K562 (cell line): ENCODE results near the gene SLCO3A1. TPM values are rescaled to one million over a fixed set of nuclear protein-coding genes. Genes with fewer than 3 reads are reported as not detected.

Source experiments
- ATAC-seq: fragments of 200-7000 bp; cut with Tn5 transposase; 3 replicates; pipeline ENCODE4 v1.9.1; 2020; ENCODE audit warnings: moderate library complexity
- BruUV-seq: library from RNA; stranded (reverse); fragments of 400-500 nt; replicated peaks from 2 replicates; lab custom pipeline; 2021; lab: Mats Ljungman, UMichigan
- CTCF ChIA-PET: fragments of 300-600 bp; formaldehyde crosslinking; extraction: SDS; loops from one replicate; lab custom pipeline; 2021; ENCODE audit warnings: low intra/inter-chr PET ratio; lab: Yijun Ruan, JAX
- POLR2A ChIA-PET: fragments of 300-600, 350-650 bp; sonication (Branson Sonifier 250); formaldehyde crosslinking; extraction: SDS; loops from one replicate; lab custom pipeline; 2021; ENCODE audit warnings: antibody characterized with exemption, inconsistent platforms; lab: Yijun Ruan, JAX
- DNase-seq, 4 experiments: peaks; one replicate each; pipeline versions ENCODE4 v3.0.0 to v3.0.0-alpha.2; 2011 to 2018; ENCODE audit warnings: low spot score in 3 of 4, mixed read lengths in 3 of 4; ENCODE audit errors: extremely low read depth in 1 of 4
- FAIRE-seq: peaks from 2 replicates; lab custom pipeline; 2011; peaks lifted over from hg19 to GRCh38; lab: Jason Lieb, UNC
- H2AFZ ChIP-seq: 2 replicates; pipeline ENCODE4 v1.6.0; 2011; ENCODE audit warnings: low read depth, low read length, control low read depth, inconsistent platforms
- H3K27ac ChIP-seq: fragments of 200-600 bp; 3 replicates; pipeline ENCODE4 v1.8.0; 2011; ENCODE audit warnings: low read depth, mild to moderate bottlenecking, control low read depth, inconsistent platforms, low read length, moderate library complexity, mixed read lengths; ENCODE audit errors: extremely low read depth
- H3K27me3 ChIP-seq, 2 experiments: fragments of 300-600 bp in 1 of 2; 2 replicates in 1 of 2; 3 replicates in 1 of 2; pipeline versions ENCODE4 v1.6.0 to v1.8.0; 2011; ENCODE audit warnings: inconsistent platforms in 2 of 2, low read length in 2 of 2, mild to moderate bottlenecking in 1 of 2, mixed read lengths in 1 of 2, moderate library complexity in 1 of 2; ENCODE audit not compliant: control insufficient read depth in 2 of 2, insufficient read depth in 2 of 2
- H3K36me3 ChIP-seq: fragments of 300-600 bp; 3 replicates; pipeline ENCODE4 v1.8.0; 2011; ENCODE audit warnings: mild to moderate bottlenecking, low read length, inconsistent platforms; ENCODE audit not compliant: control insufficient read depth, insufficient read depth
- H3K4me1 ChIP-seq, 2 experiments: fragments of 200-600 bp in 1 of 2; replicated peaks in 1 of 2; 2 replicates in 1 of 2; 3 replicates in 1 of 2; pipeline versions ENCODE4 v1.5.1 to v1.8.0; 2011; ENCODE audit warnings: inconsistent platforms in 2 of 2, low read length in 2 of 2, mild to moderate bottlenecking in 1 of 2, mixed read lengths in 1 of 2, moderate library complexity in 1 of 2; ENCODE audit not compliant: control insufficient read depth in 2 of 2, insufficient read depth in 2 of 2
- H3K4me2 ChIP-seq: 2 replicates; pipeline ENCODE4 v1.6.1; 2011; ENCODE audit warnings: low read length, control low read depth, inconsistent platforms, mixed read lengths; ENCODE audit not compliant: insufficient read depth
- H3K4me3 ChIP-seq: fragments of 200-600 bp; sonication (generic), shearing (Covaris generic); 2 replicates; pipeline ENCODE4 v1.5.1; 2016; ENCODE audit warnings: control low read depth, inconsistent platforms
- H3K79me2 ChIP-seq: fragments of 200-600 bp; 3 replicates; pipeline ENCODE4 v1.8.0; 2011; ENCODE audit warnings: low read length, inconsistent platforms; ENCODE audit not compliant: control insufficient read depth, insufficient read depth
- H3K9ac ChIP-seq, 2 experiments: 2 replicates each; pipeline versions ENCODE4 v1.6.0 to v1.6.1; 2011; ENCODE audit warnings: low read depth in 2 of 2, low read length in 2 of 2, control low read depth in 1 of 2, inconsistent platforms in 1 of 2, mild to moderate bottlenecking in 1 of 2, mixed read lengths in 1 of 2; ENCODE audit not compliant: insufficient read depth in 1 of 2
- H3K9me1 ChIP-seq: one replicate; pipeline ENCODE4 v1.6.0; 2011; ENCODE audit warnings: inconsistent platforms, mild to moderate bottlenecking, low read length, moderate library complexity; ENCODE audit not compliant: control insufficient read depth, insufficient read depth
- H3K9me3 ChIP-seq: replicated peaks from 2 replicates; pipeline ENCODE4 v1.5.1; 2011; ENCODE audit warnings: low read depth, low read length, inconsistent platforms; ENCODE audit not compliant: control insufficient read depth, insufficient read depth
- H4K20me1 ChIP-seq: replicated peaks from 2 replicates; pipeline ENCODE4 v1.6.1; 2011; ENCODE audit warnings: low read length, inconsistent platforms, mixed read lengths; ENCODE audit not compliant: control insufficient read depth, insufficient read depth
- AFF4 ChIP-seq: sonication (generic); formaldehyde crosslinking; IDR thresholded peaks from 2 replicates; pipeline ENCODE4 v1.8.0; 2023; ENCODE audit warnings: mild to moderate bottlenecking, missing genetic modification reagents
- CREM ChIP-seq: IDR thresholded peaks from 2 replicates; pipeline ENCODE4 v1.6.1; 2014; ENCODE audit warnings: antibody characterized with exemption, low read depth
- FOS ChIP-seq: IDR thresholded peaks from 3 replicates; pipeline ENCODE4 v1.6.1; 2011; ENCODE audit not compliant: insufficient read length; ENCODE audit errors: extremely low read depth
- GABPB1 ChIP-seq: sonication (generic); formaldehyde crosslinking; IDR thresholded peaks from 2 replicates; pipeline ENCODE4 v1.8.0; 2022; ENCODE audit warnings: mild to moderate bottlenecking, missing genetic modification reagents
- GTF2F1 ChIP-seq: IDR thresholded peaks from 2 replicates; pipeline ENCODE4 v1.6.1; 2011; ENCODE audit warnings: low read depth, low read length, improper control_type of control experiment
- NR2F6 ChIP-seq: fragments of 450-650 bp; formaldehyde crosslinking; IDR thresholded peaks from 2 replicates; pipeline ENCODE4 v1.4.0; 2020; ENCODE audit warnings: mild to moderate bottlenecking
- WGBS: fragments of 100-300 bp; shearing (Covaris generic); methylation state at CpG from one replicate; pipeline ENCODE4 v1.1.6; 2016; ENCODE audit warnings: low coverage, mixed read lengths; ENCODE audit not compliant: insufficient coverage; ENCODE audit errors: missing lambda C conversion rate; 5-methylcytosine and 5-hydroxymethylcytosine counted together
- in situ Hi-C: fragments of 300-500 bp; cut with MboI; formaldehyde crosslinking; loops from 4 replicates; pipeline ENCODE4 v1.15.0; 2018; ENCODE audit warnings: inconsistent platforms, mixed read lengths
- intact Hi-C: fragments of 100-400 bp; cut with micrococcal nuclease; formaldehyde crosslinking; loops from 2 replicates; pipeline ENCODE4 v1.14.2; 2022
- polyA plus RNA-seq, 8 experiments: library from polyadenylated mRNA; depleted of rRNA in 4 of 8; stranded (reverse) in 5 of 8; unstranded in 3 of 8; fragments of >200 nt; fragmentation: Nextera tagmentation in 2 of 8; fragmentation: Illumina TruSeq in 1 of 8; extraction: Ambion mirVana in 2 of 8; extraction: Trizol in 1 of 8; gene quantifications; 2 replicates each; pipeline versions ENCODE4 v1.2.1 to v1.2.3, GENCODE V29; 2011 to 2014; ENCODE audit warnings: inconsistent platforms in 1 of 8, missing spikeins in 1 of 8
- total RNA-seq, 7 experiments: library from RNA; depleted of rRNA in 6 of 7; stranded (reverse); fragments of >200 nt in 6 of 7; fragmentation: Illumina TruSeq in 2 of 7; extraction: Trizol in 2 of 7; gene quantifications; 2 replicates each; pipeline versions ENCODE4 v1.2.1 to v1.2.3, GENCODE V29; 2011 to 2021; ENCODE audit warnings: low replicate concordance in 1 of 7

Gene SLCO3A1
- total and polyA plus RNA-seq, 9 of the 15 experiments (the other 6 are each of a cell fraction or from before 2014, with no cell fraction given): 0.01 to 0.84 (median 0.06) TPM; not detected in 3

GRCh38 chr15:91927585-91927984 is 74.1 kb downstream of the SLCO3A1 start (continued):
- TF ChIP-seq AFF4 (CRISPR knock-in tag): no peak

- DNase-seq (no peak), ATAC-seq (no peak), FAIRE-seq (no peak)
- H3K9me1 ChIP-seq: no peaks in the 10 kb centered on the region
- no peaks in the 10 kb centered on the region for H3K79me2 ChIP-seq
- H3K4me3 ChIP-seq: no peak overlapping the region
- H3K4me1 ChIP-seq: no peaks in the 10 kb centered on the region
- no TSS peak for BruUV-seq
- H3K4me2 ChIP-seq: no peak overlapping the region
- no peak overlapping the region for H3K9ac ChIP-seq
- no peaks in the 10 kb centered on the region; the same call in 1 of the 2 replicates for H4K20me1 ChIP-seq
- H2AFZ ChIP-seq: no peak overlapping the region
- no peak for TF ChIP-seq GABPB1 (CRISPR knock-in tag)
- no peak for TF ChIP-seq NR2F6
- TF ChIP-seq FOS: no peak
- TF ChIP-seq CREM: no peak
- TF ChIP-seq GTF2F1: no peak
- CTCF ChIA-PET: no interaction called here
- POLR2A ChIA-PET: interaction anchor here (0.6 to 0.8 kb wide), 3 partner anchors 24 to 874 kb away, joined by 3 read pairs; no protein-coding TSS in a partner anchor
- in situ Hi-C loops: no loop called here
- intact Hi-C loops: no loop called here
- 0% methylated on average over 6 of the region's 6 CpGs for WGBS
- H3K27ac ChIP-seq: no peak overlapping the region
- no peaks in the 10 kb centered on the region for H3K36me3 ChIP-seq
- no peaks in the 10 kb centered on the region for H3K9me3 ChIP-seq
- peaks cover 0 to 5% of the 10 kb centered on the region in 2 experiments; a peak in 1 of 5 replicates for H3K27me3 ChIP-seq
Measured at GRCh38 chr15:91928675-91929074, 75.2 kb downstream of the SLCO3A1 start.
